GM18867 (cell line): ENCODE measurements around the gene BAZ1B.
A peak's percentile ranks its signal among the peaks of the same experiment; 100 is the strongest.
"Not testable (repeated sequence)": the region's sequence is repeated elsewhere in the genome, so short reads cannot be mapped to it uniquely, and the experiment has no call there.

Experiments used
- ATAC-seq: cut with Tn5 transposase; IDR thresholded peaks from one replicate; pipeline ENCODE4 v1.9.1; 2021; ENCODE audit warnings: mild to moderate bottlenecking, moderate library complexity; ENCODE audit not compliant: unreplicated experiment

The BAZ1B gene, protein sequence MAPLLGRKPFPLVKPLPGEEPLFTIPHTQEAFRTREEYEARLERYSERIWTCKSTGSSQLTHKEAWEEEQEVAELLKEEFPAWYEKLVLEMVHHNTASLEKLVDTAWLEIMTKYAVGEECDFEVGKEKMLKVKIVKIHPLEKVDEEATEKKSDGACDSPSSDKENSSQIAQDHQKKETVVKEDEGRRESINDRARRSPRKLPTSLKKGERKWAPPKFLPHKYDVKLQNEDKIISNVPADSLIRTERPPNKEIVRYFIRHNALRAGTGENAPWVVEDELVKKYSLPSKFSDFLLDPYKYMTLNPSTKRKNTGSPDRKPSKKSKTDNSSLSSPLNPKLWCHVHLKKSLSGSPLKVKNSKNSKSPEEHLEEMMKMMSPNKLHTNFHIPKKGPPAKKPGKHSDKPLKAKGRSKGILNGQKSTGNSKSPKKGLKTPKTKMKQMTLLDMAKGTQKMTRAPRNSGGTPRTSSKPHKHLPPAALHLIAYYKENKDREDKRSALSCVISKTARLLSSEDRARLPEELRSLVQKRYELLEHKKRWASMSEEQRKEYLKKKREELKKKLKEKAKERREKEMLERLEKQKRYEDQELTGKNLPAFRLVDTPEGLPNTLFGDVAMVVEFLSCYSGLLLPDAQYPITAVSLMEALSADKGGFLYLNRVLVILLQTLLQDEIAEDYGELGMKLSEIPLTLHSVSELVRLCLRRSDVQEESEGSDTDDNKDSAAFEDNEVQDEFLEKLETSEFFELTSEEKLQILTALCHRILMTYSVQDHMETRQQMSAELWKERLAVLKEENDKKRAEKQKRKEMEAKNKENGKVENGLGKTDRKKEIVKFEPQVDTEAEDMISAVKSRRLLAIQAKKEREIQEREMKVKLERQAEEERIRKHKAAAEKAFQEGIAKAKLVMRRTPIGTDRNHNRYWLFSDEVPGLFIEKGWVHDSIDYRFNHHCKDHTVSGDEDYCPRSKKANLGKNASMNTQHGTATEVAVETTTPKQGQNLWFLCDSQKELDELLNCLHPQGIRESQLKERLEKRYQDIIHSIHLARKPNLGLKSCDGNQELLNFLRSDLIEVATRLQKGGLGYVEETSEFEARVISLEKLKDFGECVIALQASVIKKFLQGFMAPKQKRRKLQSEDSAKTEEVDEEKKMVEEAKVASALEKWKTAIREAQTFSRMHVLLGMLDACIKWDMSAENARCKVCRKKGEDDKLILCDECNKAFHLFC (N-terminal part only)

DNA sequence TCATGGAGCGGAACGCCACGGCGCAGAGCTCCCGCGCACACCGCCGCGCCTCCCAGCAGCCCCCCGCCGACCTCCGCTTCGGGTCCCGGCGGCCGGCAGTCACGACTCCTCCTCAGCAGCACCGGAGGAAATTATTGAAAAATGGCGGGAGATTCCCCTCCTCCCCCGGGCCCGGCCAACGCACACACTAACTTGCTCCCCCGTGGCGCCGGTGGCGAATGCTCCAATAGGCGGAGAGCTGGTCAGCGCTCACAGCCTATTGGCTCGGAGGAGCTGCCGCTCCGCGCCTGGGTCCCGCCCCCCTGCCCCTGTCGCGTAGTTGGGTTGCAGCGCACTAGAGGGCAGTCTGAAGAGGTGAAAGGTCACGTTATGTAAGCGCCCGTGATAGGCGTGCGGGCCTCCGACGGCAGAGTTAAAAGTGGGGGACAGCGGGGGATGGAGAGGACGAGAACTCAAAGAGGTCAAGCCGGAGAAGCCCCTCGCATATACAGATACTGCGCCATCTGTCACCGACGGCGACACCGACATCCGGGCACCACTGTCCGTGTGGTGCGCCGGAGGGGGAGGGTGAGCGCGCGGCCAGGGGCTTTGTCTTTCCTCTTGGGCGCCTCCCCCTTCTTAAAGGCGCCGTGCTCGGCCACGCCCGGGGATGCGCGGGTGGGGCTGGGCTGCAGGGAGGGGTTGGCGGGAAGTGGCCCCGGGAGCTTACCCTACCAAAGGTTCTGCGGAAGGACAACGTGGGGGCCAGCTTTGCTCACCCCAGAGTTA, at the start of gene BAZ1B:
BAZ1B (minus strand) TSS at position 189 of the 768 bp plus-strand sequence. CDS start 360 bp downstream, outside the sequence.
- peak; percentile 85 for ATAC-seq

DNA sequence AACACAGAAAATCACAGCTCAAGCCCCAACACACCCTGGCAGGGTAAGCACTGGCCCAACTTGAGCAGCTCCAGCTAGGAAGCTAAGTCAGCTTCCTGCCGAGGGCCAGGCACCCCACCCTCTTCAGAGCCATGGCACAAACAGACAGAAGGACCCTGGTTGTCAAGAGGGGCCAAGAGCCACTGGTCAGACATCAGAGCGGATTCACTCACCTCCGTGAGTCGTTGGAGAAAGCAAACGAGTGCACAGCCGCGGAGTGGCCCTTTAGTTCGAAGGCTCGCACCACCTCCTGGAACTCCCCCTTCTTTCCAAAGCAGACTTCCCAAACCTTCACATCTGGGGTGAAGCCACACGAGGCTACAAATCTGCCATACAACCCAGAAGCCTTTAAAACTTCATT, 48.9 kb upstream of the BAZ1B start:
- no peak for ATAC-seq

- ATAC-seq, result no peak
These were observed 48.4 kb upstream of the BAZ1B start for GRCh38 chr7:73570521-73570920.

DNA sequence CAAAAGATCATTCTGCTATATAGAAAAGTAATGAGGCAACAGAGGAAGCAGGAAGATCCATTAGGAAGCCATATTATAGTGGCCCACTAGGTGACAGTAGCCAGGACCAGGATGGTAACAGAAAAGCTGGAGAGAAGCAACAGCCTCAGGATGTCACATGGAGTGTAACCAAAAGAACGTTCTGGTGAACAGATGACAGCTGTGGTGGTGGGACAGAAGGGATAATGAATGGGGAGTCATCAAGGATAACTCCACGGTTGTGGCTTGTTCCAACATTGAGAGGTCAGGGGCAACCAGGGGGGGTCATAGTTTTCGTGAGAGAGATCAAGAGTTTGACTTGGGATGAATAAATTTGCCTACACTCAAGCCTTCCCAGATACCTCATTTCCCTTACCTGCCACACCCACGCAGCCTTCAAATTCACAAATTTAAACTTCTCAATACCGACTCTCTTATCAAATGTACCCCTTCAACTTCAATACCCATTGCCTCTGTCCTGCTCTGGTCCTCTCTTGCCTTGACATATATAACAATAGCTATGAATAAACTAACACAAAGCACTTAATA, 47.0 kb upstream of the BAZ1B start:
- no peak for ATAC-seq

- no peak for ATAC-seq
These were observed 46.0 kb upstream of the BAZ1B start for GRCh38 chr7:73567846-73568685.

- no peak for ATAC-seq
These were observed 45.0 kb upstream of the BAZ1B start for GRCh38 chr7:73567140-73567539.

GRCh38 chr7:73566431-73566830, 44.3 kb upstream of the BAZ1B start:
- not testable (repeated sequence) for ATAC-seq

DNA sequence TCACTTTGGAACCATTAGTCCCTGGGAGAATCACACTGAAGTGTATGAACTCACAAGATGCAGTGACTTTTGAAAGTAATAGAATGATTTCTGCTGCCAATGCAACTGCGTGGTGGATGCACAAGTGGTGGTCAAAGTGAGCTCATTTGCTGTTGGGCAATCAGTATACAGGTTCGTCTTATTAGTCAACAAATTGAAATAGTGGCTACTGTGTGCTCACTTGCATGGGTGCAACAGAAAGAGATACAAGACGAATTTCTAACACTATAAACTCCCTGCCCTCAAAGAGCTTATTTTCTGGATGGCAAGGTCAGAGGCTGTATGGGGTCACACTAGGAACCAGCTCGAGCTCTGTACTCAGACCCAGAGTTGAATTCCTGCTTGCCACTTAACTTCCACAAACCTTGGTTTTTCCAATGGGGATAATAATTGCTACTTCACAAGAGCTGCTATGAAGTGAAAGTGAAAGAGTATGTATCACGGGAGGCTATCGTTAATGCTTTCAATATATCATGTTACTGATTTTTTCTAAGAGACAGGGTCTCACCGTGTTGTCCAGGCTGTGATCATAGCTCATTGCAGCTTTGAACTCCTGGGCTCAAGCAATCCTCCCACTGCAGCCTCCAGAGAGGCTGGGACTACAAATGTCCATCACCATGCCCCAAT, 43.7 kb upstream of the BAZ1B start:
- no peak for ATAC-seq

- no peak for ATAC-seq
These were observed 38.2 kb upstream of the BAZ1B start for GRCh38 chr7:73560109-73560835.

GRCh38 chr7:73557397-73558257, 35.5 kb upstream of the BAZ1B start, which contains the start of gene BCL7B:
BCL7B (minus strand) TSS chr7:73557690; CDS start chr7:73557578, 112 bp downstream.
- ATAC-seq, result peak; percentile 45

DNA sequence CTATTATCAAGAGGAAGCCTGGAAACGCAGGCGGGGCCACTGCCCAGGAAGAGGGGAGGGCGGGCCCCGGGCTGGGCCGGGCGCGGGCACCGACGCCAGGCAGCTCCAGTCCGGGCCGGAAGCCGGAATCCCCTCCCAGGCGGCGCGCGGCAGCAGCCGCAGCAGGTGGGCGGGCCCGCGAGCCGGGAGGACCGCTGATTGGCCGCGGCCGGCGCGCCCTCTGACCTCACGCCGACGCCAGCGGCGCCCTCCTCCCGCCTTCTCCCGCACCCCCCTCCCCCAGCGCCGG, 35.0 kb upstream of the BAZ1B start:
- ATAC-seq, result peak; percentile 89

GRCh38 chr7:73556208-73557107, 34.4 kb upstream of the BAZ1B start:
- no peak for ATAC-seq

DNA sequence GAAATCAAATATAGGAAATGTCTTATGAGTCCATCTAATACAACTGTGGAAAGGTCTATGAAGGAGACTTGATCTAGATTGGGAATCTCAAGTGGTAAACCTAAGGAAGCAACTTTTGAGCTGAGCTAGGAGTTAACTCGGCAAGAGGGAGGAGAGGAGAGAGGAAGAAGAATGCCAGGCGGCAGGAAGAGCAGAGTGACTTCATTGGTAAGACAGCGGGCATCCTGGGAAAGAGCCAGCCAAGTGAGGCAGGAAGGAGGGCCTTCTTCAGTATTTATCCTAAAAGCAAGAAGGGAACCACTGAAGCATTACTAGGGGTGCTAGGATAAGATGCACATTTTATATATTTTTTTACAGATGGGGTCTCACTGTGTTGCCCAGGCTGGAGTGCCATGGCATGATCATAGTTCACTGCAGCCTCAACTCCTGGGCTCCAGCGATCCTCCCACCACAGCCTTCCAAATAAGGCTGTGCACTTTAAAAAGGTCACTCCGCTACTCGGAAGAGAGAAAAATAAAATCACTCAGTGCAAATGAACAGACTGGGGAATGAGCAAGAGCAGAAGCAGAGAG, 33.4 kb upstream of the BAZ1B start:
- no peak for ATAC-seq

DNA sequence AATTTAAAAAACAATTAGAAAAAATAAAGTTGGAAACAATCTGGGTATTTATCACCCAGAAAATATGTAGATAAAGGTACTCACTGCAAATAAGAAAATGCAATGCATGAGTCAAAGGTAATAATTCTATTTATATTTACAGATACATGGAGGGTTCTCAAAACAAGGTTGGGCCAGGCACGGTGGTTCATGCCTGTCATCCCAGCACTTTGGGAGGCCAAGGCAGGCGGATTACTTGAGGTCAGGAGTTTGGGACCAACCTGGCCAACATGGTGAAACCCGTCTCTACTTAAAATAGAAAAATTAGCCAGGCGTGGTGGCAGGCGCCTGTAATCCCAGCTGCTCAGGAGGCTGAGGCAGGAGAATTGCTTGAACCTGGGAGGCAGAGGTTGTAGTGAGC, 28.0 kb upstream of the BAZ1B start:
- ATAC-seq, result not testable (repeated sequence)

- no peak for ATAC-seq
These were observed 27.1 kb upstream of the BAZ1B start for GRCh38 chr7:73549176-73549575.

DNA sequence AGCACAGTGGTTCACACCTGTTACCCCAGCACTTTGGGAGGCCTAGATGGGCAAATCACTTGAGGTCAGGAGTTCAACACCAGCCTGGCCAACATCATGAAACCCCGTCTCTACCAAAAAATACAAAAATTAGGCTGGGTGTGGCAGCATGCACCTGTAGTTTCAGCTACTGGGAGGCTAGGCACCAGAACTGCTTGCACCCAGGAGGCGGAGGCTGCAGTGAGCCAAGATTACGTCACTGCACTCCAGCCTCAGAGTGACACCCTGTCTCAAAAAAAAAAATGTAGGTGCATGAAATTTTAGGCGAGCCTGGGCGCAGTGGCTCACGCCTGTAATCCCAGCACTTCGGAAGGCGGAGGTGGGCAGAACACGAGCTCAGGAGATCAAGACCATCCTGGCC, 25.7 kb upstream of the BAZ1B start:
- no peak for ATAC-seq
